Astrocyte (in vitro differentiated cells and primary cell): ENCODE results near the gene HOXA6. TPM values are rescaled to one million over a fixed set of nuclear protein-coding genes. Genes with fewer than 3 reads are reported as not detected.
A peak's percentile ranks its signal among the peaks of the same experiment; 100 is the strongest.

Experiments
- DNase-seq: peaks from one replicate; pipeline ENCODE4 v3.0.0-alpha.2; 2010; ENCODE audit warnings: low read depth
- FAIRE-seq: peaks from 2 replicates; lab custom pipeline; 2011; peaks lifted over from hg19 to GRCh38; lab: Jason Lieb, UNC
- H2AFZ ChIP-seq: 2 replicates; pipeline ENCODE4 v1.6.0; 2012; ENCODE audit warnings: low read depth, low read length, inconsistent platforms
- H3K27ac ChIP-seq: 2 replicates; pipeline ENCODE4 v1.5.1; 2011; ENCODE audit warnings: low read depth, low read length, inconsistent platforms
- H3K27me3 ChIP-seq: 2 replicates; pipeline ENCODE4 v1.6.0; 2011; ENCODE audit warnings: low read length, inconsistent platforms; ENCODE audit not compliant: insufficient read depth
- H3K36me3 ChIP-seq: 2 replicates; pipeline ENCODE4 v1.5.1; 2011; ENCODE audit warnings: low read length, inconsistent platforms; ENCODE audit not compliant: insufficient read depth
- H3K4me1 ChIP-seq: 2 replicates; pipeline ENCODE4 v1.5.1; 2011; ENCODE audit warnings: low read length, inconsistent platforms; ENCODE audit not compliant: insufficient read depth
- H3K4me2 ChIP-seq: 2 replicates; pipeline ENCODE4 v1.6.0; 2012; ENCODE audit warnings: low read length, inconsistent platforms
- H3K4me3 ChIP-seq: 2 replicates; pipeline ENCODE4 v1.5.1; 2011; ENCODE audit warnings: low read depth, mild to moderate bottlenecking, low read length, inconsistent platforms; ENCODE audit not compliant: insufficient read depth
- H3K79me2 ChIP-seq: 2 replicates; pipeline ENCODE4 v1.6.0; 2012; ENCODE audit warnings: mild to moderate bottlenecking, low read length, inconsistent platforms; ENCODE audit not compliant: insufficient read depth
- H3K9ac ChIP-seq: 2 replicates; pipeline ENCODE4 v1.6.0; 2012; ENCODE audit warnings: mild to moderate bottlenecking, low read length, inconsistent platforms
- H3K9me3 ChIP-seq: 2 replicates; pipeline ENCODE4 v1.5.1; 2012; ENCODE audit warnings: low read depth, mild to moderate bottlenecking, low read length, inconsistent platforms; ENCODE audit not compliant: insufficient read depth
- H4K20me1 ChIP-seq: 2 replicates; pipeline ENCODE4 v1.6.0; 2012; ENCODE audit warnings: low read length, inconsistent platforms; ENCODE audit not compliant: insufficient read depth
- H3K27ac Mint-ChIP-seq: one replicate; pipeline ENCODE4 v1.8.0; 2021; ENCODE audit warnings: mild to moderate bottlenecking, mixed read lengths; ENCODE audit not compliant: unreplicated experiment
- H3K27me3 Mint-ChIP-seq: one replicate; pipeline ENCODE4 v1.8.0; 2021; ENCODE audit warnings: low read depth, mixed read lengths; ENCODE audit not compliant: unreplicated experiment
- H3K36me3 Mint-ChIP-seq: one replicate; pipeline ENCODE4 v1.8.0; 2021; ENCODE audit warnings: low read depth, mixed read lengths; ENCODE audit not compliant: unreplicated experiment
- H3K4me1 Mint-ChIP-seq: one replicate; pipeline ENCODE4 v1.8.0; 2021; ENCODE audit warnings: low read depth, mixed read lengths; ENCODE audit not compliant: unreplicated experiment
- H3K4me3 Mint-ChIP-seq: one replicate; pipeline ENCODE4 v1.8.0; 2021; ENCODE audit warnings: mild to moderate bottlenecking, moderate library complexity, mixed read lengths; ENCODE audit not compliant: unreplicated experiment
- H3K9me3 Mint-ChIP-seq: one replicate; pipeline ENCODE4 v1.8.0; 2021; ENCODE audit warnings: mild to moderate bottlenecking, mixed read lengths; ENCODE audit not compliant: unreplicated experiment
- EZH2 ChIP-seq: IDR thresholded peaks from 2 replicates; pipeline ENCODE4 v1.6.1; 2012; ENCODE audit warnings: mild to moderate bottlenecking, low read length, inconsistent platforms; ENCODE audit not compliant: insufficient read depth
- total RNA-seq: library from RNA; stranded (reverse); gene quantifications from 2 replicates; pipeline ENCODE4 v1.2.1, GENCODE V29; 2021
- TF ChIP-seq, protein P1 (sequence below): IDR thresholded peaks from 2 replicates; pipeline ENCODE4 v1.5.1; 2011; ENCODE audit warnings: low read depth, mild to moderate bottlenecking, inconsistent platforms, low read length, moderate library complexity; ENCODE audit not compliant: insufficient read depth

HOXA6 gene
- total RNA-seq, 1 donor from 2014 or later = not detected

DNA sequence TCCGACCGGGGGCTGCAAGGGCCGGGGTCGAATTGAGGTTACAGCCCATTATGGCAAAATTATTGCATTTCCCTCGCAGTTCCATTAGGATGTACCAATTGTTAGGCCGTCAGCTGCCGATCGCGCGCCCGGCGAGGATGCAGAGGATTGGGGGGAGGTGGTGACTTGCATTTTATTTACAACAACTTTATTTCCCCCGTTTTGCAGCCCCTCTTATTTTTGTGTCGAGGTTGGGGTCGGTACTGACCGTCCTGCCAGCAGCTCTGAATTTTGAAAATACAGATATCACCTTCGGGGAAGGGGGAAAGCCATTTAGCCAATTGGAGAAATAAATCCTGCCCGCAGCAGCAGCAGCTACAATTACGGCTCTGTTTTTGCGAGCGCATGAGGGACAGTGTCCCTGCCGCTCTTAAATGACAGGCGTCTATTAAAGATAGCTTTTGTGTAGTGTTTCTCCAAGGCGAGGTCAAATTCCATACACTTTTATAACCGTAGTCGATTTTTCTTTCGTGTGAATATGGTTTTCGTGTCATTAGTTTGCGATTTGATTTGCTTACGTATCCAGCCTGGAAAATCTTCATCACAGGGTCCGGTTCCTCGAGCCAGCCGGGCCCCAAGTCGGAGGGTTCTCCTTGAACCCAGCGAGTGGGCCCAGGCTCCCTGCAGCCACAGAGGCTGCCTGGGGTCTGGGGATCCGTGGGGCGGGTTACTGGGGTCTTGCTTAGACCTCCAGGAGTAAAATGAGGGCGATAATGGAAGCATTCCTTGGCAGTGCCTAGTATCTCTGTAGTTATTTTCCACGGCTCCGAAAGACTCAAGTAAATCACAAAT is 3.4 kb downstream of the HOXA6 start:
- FAIRE-seq = no peak
- peaks cover 96% of the 10 kb centered on the region for H3K27me3 ChIP-seq
- H3K4me3 Mint-ChIP-seq = no peak overlapping the region
- TF ChIP-seq EZH2 = no peak
- TF ChIP-seq, protein P1, sequence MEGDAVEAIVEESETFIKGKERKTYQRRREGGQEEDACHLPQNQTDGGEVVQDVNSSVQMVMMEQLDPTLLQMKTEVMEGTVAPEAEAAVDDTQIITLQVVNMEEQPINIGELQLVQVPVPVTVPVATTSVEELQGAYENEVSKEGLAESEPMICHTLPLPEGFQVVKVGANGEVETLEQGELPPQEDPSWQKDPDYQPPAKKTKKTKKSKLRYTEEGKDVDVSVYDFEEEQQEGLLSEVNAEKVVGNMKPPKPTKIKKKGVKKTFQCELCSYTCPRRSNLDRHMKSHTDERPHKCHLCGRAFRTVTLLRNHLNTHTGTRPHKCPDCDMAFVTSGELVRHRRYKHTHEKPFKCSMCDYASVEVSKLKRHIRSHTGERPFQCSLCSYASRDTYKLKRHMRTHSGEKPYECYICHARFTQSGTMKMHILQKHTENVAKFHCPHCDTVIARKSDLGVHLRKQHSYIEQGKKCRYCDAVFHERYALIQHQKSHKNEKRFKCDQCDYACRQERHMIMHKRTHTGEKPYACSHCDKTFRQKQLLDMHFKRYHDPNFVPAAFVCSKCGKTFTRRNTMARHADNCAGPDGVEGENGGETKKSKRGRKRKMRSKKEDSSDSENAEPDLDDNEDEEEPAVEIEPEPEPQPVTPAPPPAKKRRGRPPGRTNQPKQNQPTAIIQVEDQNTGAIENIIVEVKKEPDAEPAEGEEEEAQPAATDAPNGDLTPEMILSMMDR = no peak
- H3K4me3 ChIP-seq = no peak overlapping the region
- peak overlapping the region; percentile 80 for H3K4me2 ChIP-seq
- H4K20me1 ChIP-seq = peaks cover 2% of the 10 kb centered on the region
- H3K36me3 ChIP-seq = no peaks in the 10 kb centered on the region
- peaks cover 3% of the 10 kb centered on the region for H3K36me3 Mint-ChIP-seq
- no peaks in the 10 kb centered on the region for H3K4me1 Mint-ChIP-seq
- no peak overlapping the region for H3K9ac ChIP-seq
- no peaks in the 10 kb centered on the region for H3K79me2 ChIP-seq
- peaks cover 18% of the 10 kb centered on the region for H3K9me3 ChIP-seq
- H3K27ac ChIP-seq = no peak overlapping the region
- H3K27ac Mint-ChIP-seq = peak overlapping the region; percentile 34
- DNase-seq = no peak
- H3K27me3 Mint-ChIP-seq = peaks cover 84% of the 10 kb centered on the region
- no peaks in the 10 kb centered on the region for H3K4me1 ChIP-seq
- peaks cover 49% of the 10 kb centered on the region for H3K9me3 Mint-ChIP-seq
- H2AFZ ChIP-seq = no peak overlapping the region

DNA sequence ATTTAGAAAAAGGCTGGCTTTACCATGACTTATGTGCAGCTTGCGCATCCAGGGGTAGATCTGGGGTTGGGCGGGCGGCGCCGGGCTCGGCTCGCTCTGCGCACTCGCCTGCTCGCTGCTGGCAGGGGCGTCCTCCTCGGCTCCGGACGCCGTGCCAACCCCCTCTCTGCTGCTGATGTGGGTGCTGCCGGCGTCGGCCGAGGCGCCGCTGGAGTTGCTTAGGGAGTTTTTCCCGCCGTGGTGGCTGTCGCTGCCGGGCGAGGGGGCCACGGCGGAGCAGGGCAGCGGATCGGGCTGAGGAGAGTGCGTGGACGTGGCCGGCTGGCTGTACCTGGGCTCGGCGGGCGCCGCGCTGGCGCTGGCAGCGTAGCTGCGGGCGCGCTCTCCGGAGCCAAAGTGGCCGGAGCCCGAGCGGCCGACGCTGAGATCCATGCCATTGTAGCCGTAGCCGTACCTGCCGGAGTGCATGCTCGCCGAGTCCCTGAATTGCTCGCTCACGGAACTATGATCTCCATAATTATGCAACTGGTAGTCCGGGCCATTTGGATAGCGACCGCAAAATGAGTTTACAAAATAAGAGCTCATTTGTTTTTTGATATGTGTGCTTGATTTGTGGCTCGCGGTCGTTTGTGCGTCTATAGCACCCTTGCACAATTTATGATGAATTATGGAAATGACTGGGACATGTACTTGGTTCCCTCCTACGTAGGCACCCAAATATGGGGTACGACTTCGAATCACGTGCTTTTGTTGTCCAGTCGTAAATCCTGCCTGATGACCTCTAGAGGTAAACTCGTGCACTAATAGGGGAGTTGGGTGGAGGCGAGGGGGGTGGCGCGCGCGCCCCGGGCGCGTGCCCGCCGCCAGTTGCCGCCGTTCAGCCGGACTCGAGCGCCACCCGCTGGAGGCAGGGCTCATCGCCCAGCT is 4.3 kb downstream of the HOXA6 start, which contains the start of gene HOXA5:
Gene HOXA5, minus strand, starts transcription at position 659 of the 927 bp plus-strand sequence. Its CDS starts 74 bp downstream, at position 585.
- DNase-seq (peak; percentile 92), FAIRE-seq (no peak)
- Histone ChIP-seq H3K27me3 (peaks cover 96% of the 10 kb centered on the region), H3K4me1 (no peaks in the 10 kb centered on the region), H3K79me2 (no peaks in the 10 kb centered on the region), H4K20me1 (peaks cover 2% of the 10 kb centered on the region), H3K9me3 (peaks cover 15% of the 10 kb centered on the region), H3K27ac (no peak within 1 kb of the TSS), H3K36me3 (no peaks in the 10 kb centered on the region), H2AFZ (peak within 1 kb of the TSS; percentile 56), H3K4me3 (peak within 1 kb of the TSS; percentile 61), H3K4me2 (peak within 1 kb of the TSS; percentile 80), H3K9ac (peak within 1 kb of the TSS; percentile 63)
- Mint-ChIP-seq H3K4me1 (no peaks in the 10 kb centered on the region), H3K27me3 (peaks cover 85% of the 10 kb centered on the region), H3K9me3 (peaks cover 52% of the 10 kb centered on the region), H3K4me3 (no peak within 1 kb of the TSS), H3K27ac (peak within 1 kb of the TSS; percentile 34), H3K36me3 (peaks cover 3% of the 10 kb centered on the region)
- TF ChIP-seq, protein P1 = peak; percentile 19
- no peak for TF ChIP-seq EZH2
